HG03095 (cell line): Measurements from ENCODE around the gene HIP1.
"Not testable (repeated sequence)": the region's sequence is repeated elsewhere in the genome, so short reads cannot be mapped to it uniquely, and the experiment has no call there.

Source experiments
- ATAC-seq: cut with Tn5 transposase; IDR thresholded peaks from one replicate; pipeline ENCODE4 v1.9.1; 2021; ENCODE audit warnings: moderate library complexity; ENCODE audit not compliant: unreplicated experiment

HIP1 gene

GRCh38 chr7:75717746-75718145 is 21.0 kb downstream of the HIP1 start:
- ATAC-seq: not testable (repeated sequence)

DNA sequence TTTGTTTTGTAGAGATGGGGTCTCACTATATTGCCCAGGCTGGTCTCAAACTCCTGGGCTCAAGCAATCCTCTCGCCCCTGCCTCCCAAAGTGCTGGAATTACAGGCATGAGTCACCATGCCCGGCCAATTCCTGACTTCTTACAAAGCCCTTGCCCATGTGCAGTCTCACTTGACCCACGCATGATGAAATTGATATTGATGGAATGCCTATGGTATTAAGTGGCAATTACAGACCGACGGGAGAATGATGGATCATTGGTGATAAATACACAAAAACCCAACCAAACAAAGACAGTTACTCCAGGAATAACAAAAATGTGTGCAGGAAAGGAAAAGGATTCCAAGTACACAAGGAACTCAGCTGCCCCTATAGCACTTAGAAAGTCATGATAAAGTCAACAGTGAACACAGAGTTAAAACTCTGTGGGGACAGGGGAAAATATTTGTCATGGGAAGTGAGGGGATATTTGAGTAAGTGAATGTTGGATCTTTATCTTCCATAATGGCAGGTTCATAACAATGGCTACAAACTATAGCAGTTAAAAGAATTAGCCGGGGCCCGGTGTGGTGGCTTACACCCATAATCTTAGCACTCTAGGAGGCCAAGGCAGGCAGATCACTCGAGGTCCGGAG is 21.6 kb downstream of the HIP1 start:
- ATAC-seq: no peak

GRCh38 chr7:75715864-75716263 is 22.9 kb downstream of the HIP1 start:
- ATAC-seq: no peak

GRCh38 chr7:75712517-75713361 is 26.0 kb downstream of the HIP1 start:
- no peak for ATAC-seq

- no peak for ATAC-seq
Observed at GRCh38 chr7:75711656-75712514, 26.9 kb downstream of the HIP1 start.

- ATAC-seq: no peak
Observed at GRCh38 chr7:75711076-75711475, 27.7 kb downstream of the HIP1 start.

GRCh38 chr7:75704928-75705327 is 33.8 kb downstream of the HIP1 start:
- ATAC-seq: no peak

- ATAC-seq: no peak
Observed at GRCh38 chr7:75702515-75702914, 36.2 kb downstream of the HIP1 start.

DNA sequence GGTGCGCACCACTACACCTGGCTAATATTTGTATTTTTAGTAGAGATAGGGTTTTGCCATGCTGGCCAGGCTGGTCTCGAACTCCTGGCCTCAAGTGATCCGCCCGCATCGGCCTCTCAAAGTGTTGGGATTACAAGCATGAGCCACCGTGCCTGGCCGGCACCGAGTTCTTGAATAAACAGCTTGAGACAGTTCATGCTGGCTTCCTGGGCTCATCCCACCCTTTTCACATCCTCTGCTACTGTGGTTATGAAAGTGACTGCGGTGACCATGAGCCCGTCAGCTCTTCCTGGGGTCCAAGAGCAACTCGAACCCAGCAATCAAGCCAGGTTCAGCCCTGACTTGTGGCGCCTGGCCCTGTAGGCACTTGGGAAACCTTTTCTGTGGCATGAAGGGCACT is 38.7 kb downstream of the HIP1 start:
- ATAC-seq: no peak

GRCh38 chr7:75698358-75698757 is 40.4 kb downstream of the HIP1 start:
- no peak for ATAC-seq

- ATAC-seq: no peak
Observed at GRCh38 chr7:75696263-75697037, 42.3 kb downstream of the HIP1 start.

GRCh38 chr7:75694638-75695399 is 43.9 kb downstream of the HIP1 start:
- ATAC-seq: no peak

DNA sequence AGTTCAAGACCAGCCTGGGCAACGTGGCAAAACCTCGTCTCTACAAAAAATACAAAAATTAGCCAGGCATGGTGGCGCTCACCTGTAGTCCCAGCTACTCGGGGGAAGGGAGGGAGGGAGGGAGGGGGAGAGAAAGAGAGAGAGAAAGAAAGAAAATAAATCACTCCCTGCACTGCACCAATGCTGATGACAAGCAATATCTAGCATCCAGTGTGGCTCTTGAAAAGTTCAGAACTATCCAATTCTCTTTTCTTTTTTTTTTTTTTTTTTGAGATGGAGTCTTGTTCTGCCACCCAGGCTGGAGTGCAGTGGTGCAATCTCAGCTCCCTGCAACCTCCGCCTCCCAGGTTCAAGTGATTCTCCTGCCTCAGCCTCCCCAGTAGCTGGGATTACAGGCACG is 45.1 kb downstream of the HIP1 start:
- not testable (repeated sequence) for ATAC-seq

DNA sequence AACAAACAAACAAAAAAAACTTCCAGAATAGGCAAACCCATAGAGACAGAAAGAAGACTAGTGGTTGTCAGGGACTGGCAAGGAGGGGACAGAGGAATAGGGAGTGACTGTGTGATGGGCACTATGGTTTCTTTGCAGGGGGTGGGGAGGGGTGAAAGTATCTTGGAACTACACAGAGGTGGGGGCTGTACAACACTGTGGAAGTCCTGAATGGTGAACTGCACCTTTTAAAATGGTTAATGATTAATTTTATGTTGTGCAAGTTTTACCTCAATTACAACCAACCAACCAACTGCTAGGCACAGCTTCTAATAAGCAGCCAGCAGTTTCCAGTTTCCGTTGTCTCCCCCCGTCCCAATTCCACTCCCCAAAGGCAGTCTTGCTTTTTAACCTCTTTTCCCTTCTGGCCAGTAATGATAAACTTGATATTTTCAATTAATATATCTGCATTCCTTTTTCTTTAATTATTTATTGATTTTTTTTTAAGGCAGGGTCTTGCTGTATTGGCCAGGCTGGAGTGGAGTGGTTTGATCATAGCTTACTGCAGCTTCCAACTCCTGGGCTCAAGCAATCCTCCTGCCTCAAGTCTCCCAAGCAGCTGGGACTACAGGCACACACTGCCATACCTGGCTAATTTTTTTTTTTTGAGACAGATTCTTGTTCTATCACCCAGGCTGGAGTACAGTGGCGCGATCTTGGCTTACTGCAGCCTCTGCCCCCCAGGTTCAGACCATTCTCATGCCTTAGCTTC is 46.8 kb downstream of the HIP1 start:
- ATAC-seq: no peak

DNA sequence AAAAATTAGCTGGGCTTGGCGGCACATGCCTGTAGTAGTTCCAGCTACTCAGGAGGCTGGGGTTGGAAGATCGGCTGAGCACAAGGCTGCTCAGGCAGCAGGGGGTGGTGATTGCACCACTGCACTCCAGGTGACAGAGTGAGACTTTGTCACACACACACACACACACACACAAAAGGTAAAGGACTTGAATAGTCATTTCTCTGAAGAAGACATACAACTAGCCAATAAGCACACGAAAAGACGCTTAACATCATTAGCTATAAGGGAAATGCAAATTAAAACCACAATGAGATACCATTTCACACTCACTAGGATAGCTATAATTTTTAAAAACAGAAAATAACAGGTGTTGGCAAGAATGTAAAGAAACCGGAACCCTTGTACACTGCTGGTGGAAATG is 48.6 kb downstream of the HIP1 start:
- ATAC-seq: no peak

- ATAC-seq: no peak
Observed at GRCh38 chr7:75689246-75690099, 49.3 kb downstream of the HIP1 start.

DNA sequence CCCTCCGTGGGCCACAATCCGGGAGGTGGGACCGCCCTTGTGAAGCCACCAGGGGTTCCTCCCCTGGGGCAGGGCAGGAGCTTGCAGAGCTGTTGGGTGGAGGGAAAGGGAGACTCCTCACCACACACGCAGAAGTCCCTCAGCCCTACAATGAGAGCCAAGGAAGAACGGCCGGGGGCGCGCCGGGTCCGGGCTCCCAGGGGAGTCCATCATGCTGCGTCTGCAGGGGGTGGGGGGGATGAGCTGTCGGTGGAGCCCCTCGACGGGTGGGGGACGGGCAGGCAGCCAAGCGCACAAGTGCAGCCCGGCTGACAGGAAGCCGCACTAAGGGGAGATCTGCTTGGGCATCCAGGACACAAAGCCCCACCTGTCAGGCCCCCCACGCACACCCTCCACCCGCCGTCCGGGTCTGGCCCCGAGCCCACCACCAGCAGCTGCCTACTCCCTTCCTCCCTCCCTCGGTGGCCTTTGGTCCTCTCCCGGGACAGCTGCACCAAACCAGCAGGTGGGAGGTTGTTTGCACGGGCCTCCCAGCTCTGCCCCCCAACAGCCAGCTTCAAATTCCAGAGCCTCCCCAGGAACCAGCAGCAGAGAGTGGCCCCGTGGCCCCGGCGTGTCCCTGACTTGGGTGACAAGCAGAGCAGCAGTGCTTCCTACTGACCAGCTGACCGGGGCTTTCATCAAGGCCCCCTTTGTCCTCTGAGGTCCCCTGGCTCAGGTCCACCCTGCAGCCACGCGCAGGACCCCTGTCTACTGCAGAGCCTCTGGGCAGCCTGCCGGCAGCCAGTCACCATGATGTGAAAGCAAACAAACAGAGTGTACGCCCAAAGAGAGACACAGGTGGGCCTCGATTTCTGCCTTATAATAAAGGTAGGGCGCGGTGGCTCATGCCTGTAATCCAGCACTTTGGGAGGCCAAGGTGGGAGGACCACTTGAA is 50.3 kb downstream of the HIP1 start:
- no peak for ATAC-seq
